Sigmoid colon (tissue), 7 donors: ENCODE results near the gene CABP7. TPM values are rescaled to one million over a fixed set of nuclear protein-coding genes. Genes with fewer than 3 reads are reported as not detected.

ENCODE experiments used
- DNase-seq: peaks from one replicate; pipeline ENCODE4 v3.0.0-alpha.2; 2019
- H3K27ac ChIP-seq, 4 donors: fragments of 200-600 bp; sonication (generic); one replicate each; pipeline ENCODE4 v1.5.1; 2016 to 2019; ENCODE audit warnings: mild to moderate bottlenecking in 1 of 4
- H3K27me3 ChIP-seq, 3 donors: fragments of 200-600 bp; sonication (generic); one replicate each; pipeline ENCODE4 v1.5.1; 2019; ENCODE audit warnings: mild to moderate bottlenecking in 1 of 3
- H3K36me3 ChIP-seq, 4 donors: fragments of 200-600 bp; sonication (generic); one replicate each; pipeline ENCODE4 v1.5.1; 2016 to 2019
- H3K4me1 ChIP-seq, 4 donors: fragments of 200-600 bp; sonication (generic); one replicate each; pipeline ENCODE4 v1.5.1; 2017 to 2019
- H3K4me3 ChIP-seq, 4 donors: fragments of 200-600 bp; sonication (generic); one replicate each; pipeline ENCODE4 v1.5.1; 2017 to 2019; ENCODE audit warnings: mild to moderate bottlenecking in 2 of 4, moderate library complexity in 1 of 4
- H3K9me3 ChIP-seq, 4 donors: fragments of 200-600 bp in 3 of 4; sonication (generic) in 3 of 4; one replicate each; pipeline versions ENCODE4 v1.5.1 to v1.6.1; 2013 to 2019
- CTCF ChIP-seq, 4 experiments: fragments of 450-650 bp in 3 of 4; fragments of 200-600 bp in 1 of 4; IDR thresholded peaks; one replicate each; pipeline ENCODE4 v1.5.1; 2016 to 2019; ENCODE audit warnings: antibody characterized with exemption in 4 of 4, mild to moderate bottlenecking in 3 of 4, moderate library complexity in 2 of 4
- EP300 ChIP-seq, 4 donors: sonication (generic); formaldehyde crosslinking; IDR thresholded peaks; one replicate each; pipeline ENCODE4 v1.6.1; 2017; ENCODE audit warnings: antibody characterized with exemption in 4 of 4
- POLR2A ChIP-seq, 2 donors: fragments of 450-650 bp; IDR thresholded peaks; one replicate each; pipeline ENCODE4 v1.6.1; 2016; ENCODE audit warnings: antibody characterized with exemption in 2 of 2, mild to moderate bottlenecking in 2 of 2, moderate library complexity in 2 of 2
- POLR2AphosphoS5 ChIP-seq, 4 donors: sonication (generic); formaldehyde crosslinking; IDR thresholded peaks; one replicate each; pipeline ENCODE4 v1.6.1; 2017; ENCODE audit warnings: antibody characterized with exemption in 4 of 4
- WGBS, 2 donors: extraction: QIAGEN DNeasy Blood & Tissue Kit; methylation state at CpG; one replicate each; pipeline ENCODE4 v1.1.7; 2013; 5-methylcytosine and 5-hydroxymethylcytosine counted together
- intact Hi-C: fragments of 100-400 bp; cut with DNase I; formaldehyde crosslinking; loops from one replicate; pipeline ENCODE4 v1.15.1; 2023
- polyA plus RNA-seq, 3 donors: library from polyadenylated mRNA; stranded (reverse); fragments of 200-250 nt; gene quantifications; one replicate each; pipeline ENCODE4 v1.2.3, GENCODE V29; 2013
- total RNA-seq, 4 donors: library from RNA; depleted of rRNA; stranded (reverse); fragments of >200 nt; gene quantifications; one replicate each; pipeline ENCODE4 v1.1.0, GENCODE V29; 2016
- donor health status: healthy with polysubstance abuse.
- donor health status: Bipolar disorder and iron deficiency.
- donor health status: healthy.

CABP7 gene
- total and polyA plus RNA-seq, 7 donors = under 0.01 to 1.1 (median 0.47) TPM; not detected in 4

- no peaks in the 10 kb centered on the region for H3K9me3 ChIP-seq
- H3K4me1 ChIP-seq = no peaks in the 10 kb centered on the region
- H3K36me3 ChIP-seq = peaks cover 0 to 53% (median 9%) of the 10 kb centered on the region in 4 donors
- 92 to 96% methylated on average over 17 of the region's 17 CpGs for WGBS, 2 donors
- intact Hi-C loops = no loop called here
- no peaks in the 10 kb centered on the region for H3K27me3 ChIP-seq
- DNase-seq = no peak
- TF ChIP-seq EP300 (IDR thresholded peaks at IDR 0.05) (no peak), POLR2A (IDR thresholded peaks at IDR 0.05) (no peak), POLR2AphosphoS5 (IDR thresholded peaks at IDR 0.05) (no peak), CTCF (IDR thresholded peaks at IDR 0.05) (no peak)
- no peak overlapping the region for H3K4me3 ChIP-seq
- H3K27ac ChIP-seq = no peak overlapping the region
Observed at GRCh38 chr22:29739346-29739875, 19.6 kb downstream of the CABP7 start.

- Histone ChIP-seq H3K4me1 (no peaks in the 10 kb centered on the region), H3K9me3 (no peaks in the 10 kb centered on the region), H3K27ac (no peak overlapping the region), H3K4me3 (no peak overlapping the region), H3K27me3 (no peaks in the 10 kb centered on the region), H3K36me3 (peaks cover 0 to 58% (median 9%) of the 10 kb centered on the region in 4 donors)
- TF ChIP-seq POLR2A (IDR thresholded peaks at IDR 0.05) = no peak
- no peak for DNase-seq
- intact Hi-C loops = no loop called here
- 98% methylated on average over 5 of the region's 5 CpGs for WGBS, 2 donors
Observed at GRCh38 chr22:29740216-29740615, 20.4 kb downstream of the CABP7 start.

- 92 to 95% methylated on average over 2 of the region's 2 CpGs for WGBS, 2 donors
- TF ChIP-seq EP300 (IDR thresholded peaks at IDR 0.05) = no peak
- TF ChIP-seq POLR2A (IDR thresholded peaks at IDR 0.05) = no peak
- no peak for TF ChIP-seq CTCF (IDR thresholded peaks at IDR 0.05)
- no peak for TF ChIP-seq POLR2AphosphoS5 (IDR thresholded peaks at IDR 0.05)
- Histone ChIP-seq H3K36me3 (peaks cover 0 to 73% (median 13%) of the 10 kb centered on the region in 4 donors), H3K4me1 (no peaks in the 10 kb centered on the region), H3K4me3 (no peak overlapping the region), H3K27ac (no peak overlapping the region), H3K9me3 (no peaks in the 10 kb centered on the region), H3K27me3 (no peaks in the 10 kb centered on the region)
- intact Hi-C loops = no loop called here
- DNase-seq = no peak
Observed at GRCh38 chr22:29741926-29742325, 22.1 kb downstream of the CABP7 start.

DNA sequence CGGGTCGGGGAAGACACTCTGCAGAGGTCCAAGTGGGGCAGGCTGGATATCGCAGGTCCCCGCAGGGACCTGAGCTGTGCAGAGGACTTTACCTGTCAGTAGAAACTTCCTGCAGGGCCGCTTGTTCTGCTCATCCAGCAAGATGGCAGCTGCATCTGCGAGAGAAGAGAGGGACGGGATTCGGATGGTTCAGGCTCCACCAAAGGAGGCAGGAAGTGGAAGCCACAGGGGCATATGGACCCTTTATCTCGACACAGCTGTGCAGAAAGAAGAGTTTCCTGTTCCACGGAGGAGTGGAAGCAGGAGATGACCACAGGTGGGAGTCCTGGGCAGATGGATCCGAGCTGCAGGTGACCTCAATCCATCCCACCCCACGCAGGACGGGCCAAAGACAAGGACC lies 22.5 kb downstream of the CABP7 start:
- TF ChIP-seq CTCF (IDR thresholded peaks at IDR 0.05) (no peak), POLR2AphosphoS5 (IDR thresholded peaks at IDR 0.05) (no peak), POLR2A (IDR thresholded peaks at IDR 0.05) (no peak), EP300 (IDR thresholded peaks at IDR 0.05) (no peak)
- intact Hi-C loops = no loop called here

GRCh38 chr22:29744902-29745301 lies 25.1 kb downstream of the CABP7 start:
- WGBS, 2 donors = 80 to 82% methylated on average over 8 of the region's 8 CpGs
- H3K4me3 ChIP-seq = no peak overlapping the region
- TF ChIP-seq CTCF (IDR thresholded peaks at IDR 0.05) = no peak
- TF ChIP-seq POLR2AphosphoS5 (IDR thresholded peaks at IDR 0.05) = no peak
- no peak for TF ChIP-seq POLR2A (IDR thresholded peaks at IDR 0.05)
- TF ChIP-seq EP300 (IDR thresholded peaks at IDR 0.05) = no peak
- H3K9me3 ChIP-seq = no peaks in the 10 kb centered on the region
- no peaks in the 10 kb centered on the region for H3K4me1 ChIP-seq
- intact Hi-C loops = no loop called here
- H3K27ac ChIP-seq = no peak overlapping the region
- peaks cover 10 to 68% (median 21%) of the 10 kb centered on the region in 4 donors for H3K36me3 ChIP-seq
- no peak for DNase-seq
- H3K27me3 ChIP-seq = no peaks in the 10 kb centered on the region

More for the DNA sequence above, 22.5 kb downstream of the CABP7 start:
- no peak for DNase-seq
- 68 to 83% methylated on average over 13 of the region's 13 CpGs for WGBS, 2 donors
- no peaks in the 10 kb centered on the region for H3K9me3 ChIP-seq
- peaks cover 0 to 77% (median 15%) of the 10 kb centered on the region in 4 donors for H3K36me3 ChIP-seq
- H3K4me3 ChIP-seq = no peak overlapping the region
- no peaks in the 10 kb centered on the region for H3K27me3 ChIP-seq
- no peak overlapping the region for H3K27ac ChIP-seq
- H3K4me1 ChIP-seq = no peaks in the 10 kb centered on the region
